HG03520 (cell line): ENCODE data around the gene FRA10AC1.

Source experiments
- ATAC-seq: cut with Tn5 transposase; IDR thresholded peaks from one replicate; pipeline ENCODE4 v1.9.1; 2021; ENCODE audit warnings: mild to moderate bottlenecking, moderate library complexity; ENCODE audit not compliant: unreplicated experiment

Gene FRA10AC1

GRCh38 chr10:93630625-93631557 lies 71.5 kb downstream of the FRA10AC1 start:
- ATAC-seq, result no peak

- ATAC-seq, result no peak
These were observed 72.6 kb downstream of the FRA10AC1 start for GRCh38 chr10:93629647-93630305.

- no peak for ATAC-seq
These were observed 73.5 kb downstream of the FRA10AC1 start for GRCh38 chr10:93628858-93629257.

- no peak for ATAC-seq
These were observed 79.5 kb downstream of the FRA10AC1 start for GRCh38 chr10:93622942-93623341.

- ATAC-seq, result no peak
These were observed 81.5 kb downstream of the FRA10AC1 start for GRCh38 chr10:93620925-93621324.
